Suprapubic skin (tissue), 4 donors: Measurements from ENCODE around the gene EPC1. TPM values are rescaled to one million over a fixed set of nuclear protein-coding genes. Genes with fewer than 3 reads are reported as not detected.

Experiments used
- DNase-seq, 2 donors: peaks; one replicate each; pipeline ENCODE4 v3.0.0-alpha.2; 2019; ENCODE audit warnings: low spot score in 2 of 2
- H3K27ac ChIP-seq: fragments of 200-600 bp; sonication (generic); one replicate; pipeline ENCODE4 v1.5.1; 2019
- H3K27me3 ChIP-seq: fragments of 200-600 bp; sonication (generic); one replicate; pipeline ENCODE4 v1.5.1; 2019
- H3K36me3 ChIP-seq: fragments of 200-600 bp; sonication (generic); one replicate; pipeline ENCODE4 v1.5.1; 2019
- H3K4me1 ChIP-seq: fragments of 200-600 bp; sonication (generic); one replicate; pipeline ENCODE4 v1.5.1; 2019
- H3K4me3 ChIP-seq: fragments of 200-600 bp; sonication (generic); one replicate; pipeline ENCODE4 v1.5.1; 2019; ENCODE audit warnings: mild to moderate bottlenecking
- H3K9me3 ChIP-seq: fragments of 200-600 bp; sonication (generic); one replicate; pipeline ENCODE4 v1.5.1; 2019
- CTCF ChIP-seq, 2 donors: fragments of 200-600 bp in 1 of 2; fragments of 450-650 bp in 1 of 2; sonication (generic) in 1 of 2; IDR thresholded peaks; one replicate each; pipeline ENCODE4 v1.5.1; 2016 to 2019; ENCODE audit warnings: antibody characterized with exemption in 2 of 2, mild to moderate bottlenecking in 1 of 2, moderate library complexity in 1 of 2
- EP300 ChIP-seq: sonication (generic); formaldehyde crosslinking; IDR thresholded peaks from one replicate; pipeline ENCODE4 v1.6.1; 2017; ENCODE audit warnings: antibody characterized with exemption
- POLR2A ChIP-seq, 2 donors: fragments of 450-650 bp; IDR thresholded peaks; one replicate each; pipeline ENCODE4 v1.6.1; 2017; ENCODE audit warnings: antibody characterized with exemption in 2 of 2, mild to moderate bottlenecking in 2 of 2, moderate library complexity in 2 of 2
- POLR2AphosphoS5 ChIP-seq, 3 donors: sonication (generic); formaldehyde crosslinking; IDR thresholded peaks; one replicate each; pipeline ENCODE4 v1.6.1; 2017; ENCODE audit warnings: antibody characterized with exemption in 3 of 3
- WGBS: methylation state at CpG from one replicate; pipeline ENCODE4 v1.1.5; 2018; 5-methylcytosine and 5-hydroxymethylcytosine counted together
- total RNA-seq, 4 donors: library from RNA; depleted of rRNA; stranded (reverse); fragments of >200 nt; gene quantifications; one replicate each; pipeline ENCODE4 v1.1.0, GENCODE V29; 2016

EPC1 gene
- total RNA-seq, 4 donors from 2014 or later, result 29.6 to 55.4 (median 47.1) TPM

GRCh38 chr10:32295027-32295426, 51.9 kb downstream of the EPC1 start:
- H3K9me3 ChIP-seq, result no peaks in the 10 kb centered on the region
- H3K36me3 ChIP-seq, result peaks cover 11% of the 10 kb centered on the region
- no peak overlapping the region for H3K4me3 ChIP-seq
- H3K27me3 ChIP-seq, result no peaks in the 10 kb centered on the region
- TF ChIP-seq EP300, result no peak
- TF ChIP-seq POLR2A (IDR thresholded peaks at IDR 0.05), result no peak
- no peak for TF ChIP-seq CTCF (IDR thresholded peaks at IDR 0.05)
- TF ChIP-seq POLR2AphosphoS5 (IDR thresholded peaks at IDR 0.05), result no peak
- H3K27ac ChIP-seq, result no peak overlapping the region
- peaks cover 3% of the 10 kb centered on the region for H3K4me1 ChIP-seq
- 82% methylated on average over 2 of the region's 2 CpGs for WGBS
- no peak for DNase-seq

- DNase-seq, result no peak
- TF ChIP-seq EP300, result no peak
- TF ChIP-seq POLR2AphosphoS5 (IDR thresholded peaks at IDR 0.05), result no peak
- no peak for TF ChIP-seq POLR2A (IDR thresholded peaks at IDR 0.05)
- TF ChIP-seq CTCF (IDR thresholded peaks at IDR 0.05), result no peak
- Histone ChIP-seq H3K9me3 (no peaks in the 10 kb centered on the region), H3K4me1 (peaks cover 3% of the 10 kb centered on the region), H3K27ac (no peak overlapping the region), H3K27me3 (no peaks in the 10 kb centered on the region), H3K36me3 (peaks cover 22% of the 10 kb centered on the region), H3K4me3 (no peak overlapping the region)
- WGBS, result 83% methylated on average over 4 of the region's 4 CpGs
Measured at GRCh38 chr10:32293581-32293980, 53.4 kb downstream of the EPC1 start.

GRCh38 chr10:32279795-32280194, 67.2 kb downstream of the EPC1 start:
- WGBS, result 94% methylated on average over 1 of the region's 1 CpG
- Histone ChIP-seq H3K27me3 (no peaks in the 10 kb centered on the region), H3K4me1 (no peaks in the 10 kb centered on the region), H3K9me3 (no peaks in the 10 kb centered on the region), H3K36me3 (peaks cover 42% of the 10 kb centered on the region), H3K27ac (no peak overlapping the region), H3K4me3 (no peak overlapping the region)
- no peak for DNase-seq
- no peak for TF ChIP-seq POLR2AphosphoS5 (IDR thresholded peaks at IDR 0.05)
- TF ChIP-seq POLR2A (IDR thresholded peaks at IDR 0.05), result no peak
- TF ChIP-seq EP300, result no peak
- no peak for TF ChIP-seq CTCF (IDR thresholded peaks at IDR 0.05)

GRCh38 chr10:32273336-32273735, 73.6 kb downstream of the EPC1 start:
- H3K27ac ChIP-seq, result no peak overlapping the region
- H3K4me3 ChIP-seq, result no peak overlapping the region
- no peaks in the 10 kb centered on the region for H3K27me3 ChIP-seq
- H3K4me1 ChIP-seq, result no peaks in the 10 kb centered on the region
- DNase-seq, result no peak
- peaks cover 57% of the 10 kb centered on the region for H3K36me3 ChIP-seq
- 72% methylated on average over 1 of the region's 1 CpG for WGBS
- TF ChIP-seq POLR2A (IDR thresholded peaks at IDR 0.05), result no peak
- no peak for TF ChIP-seq POLR2AphosphoS5 (IDR thresholded peaks at IDR 0.05)
- TF ChIP-seq EP300, result no peak
- TF ChIP-seq CTCF (IDR thresholded peaks at IDR 0.05), result no peak
- no peaks in the 10 kb centered on the region for H3K9me3 ChIP-seq

GRCh38 chr10:32271617-32272016, 75.3 kb downstream of the EPC1 start:
- no peak overlapping the region for H3K4me3 ChIP-seq
- TF ChIP-seq CTCF (IDR thresholded peaks at IDR 0.05) (no peak), POLR2AphosphoS5 (IDR thresholded peaks at IDR 0.05) (no peak), POLR2A (IDR thresholded peaks at IDR 0.05) (no peak), EP300 (no peak)
- DNase-seq, result no peak
- H3K9me3 ChIP-seq, result no peaks in the 10 kb centered on the region
- no peak overlapping the region for H3K27ac ChIP-seq
- 70% methylated on average over 3 of the region's 3 CpGs for WGBS
- H3K4me1 ChIP-seq, result no peaks in the 10 kb centered on the region
- H3K27me3 ChIP-seq, result no peaks in the 10 kb centered on the region
- peaks cover 68% of the 10 kb centered on the region for H3K36me3 ChIP-seq
